DOHH2 (cell line): Measurements from ENCODE around the gene SLC44A5.

Experiments
- EZH2phosphoT487 ChIP-seq: fragments of 200-600 bp; sonication (generic); IDR thresholded peaks from 2 replicates; pipeline ENCODE4 v1.6.1; 2017; ENCODE audit warnings: borderline replicate concordance, mild to moderate bottlenecking, antibody characterized with exemption, low read length, moderate library complexity, mixed read lengths
- TF ChIP-seq, protein P1 (sequence below): fragments of 200-600 bp; sonication (generic); IDR thresholded peaks from one replicate; pipeline ENCODE4 v1.5.1; 2014; ENCODE audit warnings: antibody characterized with exemption, mild to moderate bottlenecking, low read depth, low read length; ENCODE audit not compliant: poor library complexity, severe bottlenecking

DNA sequence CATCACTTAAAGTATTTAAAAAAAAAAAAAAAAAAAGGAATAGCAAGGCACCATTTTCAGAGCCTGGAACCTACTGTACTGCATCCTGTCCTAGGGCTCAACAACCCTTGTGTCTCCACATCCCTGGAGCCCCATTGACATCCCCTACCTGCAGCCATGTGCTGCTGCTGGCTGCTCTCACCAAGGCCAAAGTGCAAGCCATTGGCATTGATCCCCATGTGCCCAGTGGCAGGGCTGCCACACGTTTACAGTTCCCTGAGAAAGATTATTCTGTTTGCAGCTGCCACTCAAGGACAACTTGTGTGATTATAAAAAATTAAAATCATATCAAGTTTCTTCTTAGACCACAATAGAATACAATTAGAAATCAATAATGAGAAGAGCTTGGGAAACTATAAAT is 346.8 kb downstream of the SLC44A5 start:
- TF ChIP-seq, protein P1, sequence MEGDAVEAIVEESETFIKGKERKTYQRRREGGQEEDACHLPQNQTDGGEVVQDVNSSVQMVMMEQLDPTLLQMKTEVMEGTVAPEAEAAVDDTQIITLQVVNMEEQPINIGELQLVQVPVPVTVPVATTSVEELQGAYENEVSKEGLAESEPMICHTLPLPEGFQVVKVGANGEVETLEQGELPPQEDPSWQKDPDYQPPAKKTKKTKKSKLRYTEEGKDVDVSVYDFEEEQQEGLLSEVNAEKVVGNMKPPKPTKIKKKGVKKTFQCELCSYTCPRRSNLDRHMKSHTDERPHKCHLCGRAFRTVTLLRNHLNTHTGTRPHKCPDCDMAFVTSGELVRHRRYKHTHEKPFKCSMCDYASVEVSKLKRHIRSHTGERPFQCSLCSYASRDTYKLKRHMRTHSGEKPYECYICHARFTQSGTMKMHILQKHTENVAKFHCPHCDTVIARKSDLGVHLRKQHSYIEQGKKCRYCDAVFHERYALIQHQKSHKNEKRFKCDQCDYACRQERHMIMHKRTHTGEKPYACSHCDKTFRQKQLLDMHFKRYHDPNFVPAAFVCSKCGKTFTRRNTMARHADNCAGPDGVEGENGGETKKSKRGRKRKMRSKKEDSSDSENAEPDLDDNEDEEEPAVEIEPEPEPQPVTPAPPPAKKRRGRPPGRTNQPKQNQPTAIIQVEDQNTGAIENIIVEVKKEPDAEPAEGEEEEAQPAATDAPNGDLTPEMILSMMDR = no peak
- no peak for TF ChIP-seq EZH2phosphoT487
